ENCODE data around the gene ZNF618. TPM values are rescaled to one million over a fixed set of nuclear protein-coding genes. Genes with fewer than 3 reads are reported as not detected.

Gene ZNF618
- total RNA-seq, 2 experiments from 2014 or later, result not detected

DNA sequence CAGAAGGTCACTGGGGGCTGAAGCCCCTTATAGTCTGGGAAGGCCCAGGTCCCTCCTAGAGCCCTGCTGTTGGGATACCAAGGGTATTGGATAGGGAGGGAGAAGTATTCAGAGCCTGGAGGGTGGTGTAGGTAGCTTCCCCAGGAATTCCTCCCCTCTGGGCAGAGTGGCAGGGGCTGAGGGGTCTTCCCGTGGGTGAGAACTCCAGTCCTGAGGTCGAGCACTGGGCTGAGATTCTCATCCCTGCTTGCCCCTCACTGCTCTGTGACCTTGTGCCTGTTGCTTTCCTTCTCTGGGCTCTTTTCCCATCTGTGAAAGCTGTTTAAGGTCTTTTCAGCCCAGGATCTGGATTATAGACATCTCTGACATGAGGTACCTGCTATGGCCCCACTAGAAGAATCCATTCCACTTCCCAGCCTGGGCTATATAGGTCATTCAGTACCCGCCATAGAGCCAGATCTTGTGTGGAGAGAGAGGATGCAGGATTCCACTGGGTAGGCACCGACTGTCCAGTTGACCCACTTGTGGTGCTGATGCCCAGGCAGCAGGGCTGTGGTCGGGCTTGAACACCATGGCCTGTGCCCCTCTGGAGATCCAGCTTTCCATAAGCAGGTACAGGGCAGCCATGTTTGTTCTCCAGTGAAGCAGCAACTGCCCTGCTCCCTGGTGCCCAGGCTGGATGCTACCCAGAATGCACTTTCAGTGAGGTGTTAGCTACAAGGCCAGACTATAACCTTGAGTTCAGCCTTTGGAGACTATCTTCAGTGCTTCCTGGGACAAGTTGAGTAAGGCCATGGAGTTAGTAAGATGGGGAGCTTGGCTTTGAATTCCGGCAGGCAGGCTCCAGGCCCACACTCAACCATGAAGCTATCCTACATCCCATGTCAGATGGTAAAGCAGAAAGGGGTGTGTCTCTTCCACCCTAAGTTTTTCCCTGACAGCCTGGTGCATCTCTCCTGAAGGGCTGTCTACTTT lies 141.9 kb downstream of the ZNF618 start:
- Histone ChIP-seq H4K20me1 (ENCODE audit: insufficient read depth, low read length) (no peaks in the 10 kb centered on the region), H2AFZ (ENCODE audit: low read length) (no peak overlapping the region), H3K79me2 (ENCODE audit: insufficient read depth, low read depth, low read length) (no peaks in the 10 kb centered on the region), H3K9me2 (ENCODE audit: insufficient read depth, low read length) (no peaks in the 10 kb centered on the region), H3K27ac (ENCODE audit: low read depth, low read length, poor library complexity, severe bottlenecking) (no peak overlapping the region), H3K4me3 (ENCODE audit: low read depth, low read length, poor library complexity, severe bottlenecking) (no peak overlapping the region), H3K9me3 (ENCODE audit: low read length) (no peaks in the 10 kb centered on the region), H3K4me1 (ENCODE audit: insufficient read depth, low read length, poor library complexity, severe bottlenecking) (no peaks in the 10 kb centered on the region), H3K4me2 (ENCODE audit: low read length) (no peak overlapping the region), H3K36me3 (ENCODE audit: insufficient read depth, low read length) (no peaks in the 10 kb centered on the region)
- no TSS peak for BruUV-seq (replicated peaks)
- DNase-seq (ENCODE audit: low spot score), result no peak
- ChIA-PET POLR2A (interaction anchor here (1.3 kb wide), 1 partner anchor 15 kb away, joined by 3 read pairs; no protein-coding TSS in a partner anchor), CTCF (ENCODE audit: unreplicated experiment) (no interaction called here)
- intact Hi-C loops (cut with micrococcal nuclease; ENCODE audit: unreplicated experiment), result no loop called here
- no peak for TF ChIP-seq EZH2phosphoT487 (IDR thresholded peaks at IDR 0.05; ENCODE audit: borderline replicate concordance, low read depth, low read length)
- TF ChIP-seq, protein P1, sequence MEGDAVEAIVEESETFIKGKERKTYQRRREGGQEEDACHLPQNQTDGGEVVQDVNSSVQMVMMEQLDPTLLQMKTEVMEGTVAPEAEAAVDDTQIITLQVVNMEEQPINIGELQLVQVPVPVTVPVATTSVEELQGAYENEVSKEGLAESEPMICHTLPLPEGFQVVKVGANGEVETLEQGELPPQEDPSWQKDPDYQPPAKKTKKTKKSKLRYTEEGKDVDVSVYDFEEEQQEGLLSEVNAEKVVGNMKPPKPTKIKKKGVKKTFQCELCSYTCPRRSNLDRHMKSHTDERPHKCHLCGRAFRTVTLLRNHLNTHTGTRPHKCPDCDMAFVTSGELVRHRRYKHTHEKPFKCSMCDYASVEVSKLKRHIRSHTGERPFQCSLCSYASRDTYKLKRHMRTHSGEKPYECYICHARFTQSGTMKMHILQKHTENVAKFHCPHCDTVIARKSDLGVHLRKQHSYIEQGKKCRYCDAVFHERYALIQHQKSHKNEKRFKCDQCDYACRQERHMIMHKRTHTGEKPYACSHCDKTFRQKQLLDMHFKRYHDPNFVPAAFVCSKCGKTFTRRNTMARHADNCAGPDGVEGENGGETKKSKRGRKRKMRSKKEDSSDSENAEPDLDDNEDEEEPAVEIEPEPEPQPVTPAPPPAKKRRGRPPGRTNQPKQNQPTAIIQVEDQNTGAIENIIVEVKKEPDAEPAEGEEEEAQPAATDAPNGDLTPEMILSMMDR (conservative IDR thresholded peaks at IDR 0.05; ENCODE audit: low read length), result no peak

DNA sequence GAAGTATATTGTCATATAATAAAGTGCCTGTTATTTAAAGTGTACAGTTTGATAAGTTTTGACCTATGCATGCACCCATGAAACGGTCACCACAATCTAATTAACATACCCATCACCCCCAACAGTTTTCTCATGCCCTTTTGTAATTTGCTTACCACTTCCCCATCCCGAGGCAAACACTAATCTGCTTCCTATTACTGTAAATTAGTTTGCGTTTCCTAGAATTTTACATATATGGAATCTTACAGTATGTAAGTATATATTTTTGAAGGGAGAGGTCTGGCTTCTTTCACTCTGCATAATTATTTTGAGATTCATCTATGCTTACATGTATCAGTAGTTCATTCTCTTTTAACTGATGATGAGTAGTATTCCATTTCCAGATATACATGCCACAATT lies 145.5 kb downstream of the ZNF618 start:
- peaks cover 6% of the 10 kb centered on the region; the same call in 1 of the 2 replicates for H3K9me3 ChIP-seq (ENCODE audit: low read length)
- intact Hi-C loops (cut with micrococcal nuclease; ENCODE audit: unreplicated experiment), result no loop called here
- no peak overlapping the region for H3K27ac ChIP-seq (ENCODE audit: low read depth, low read length, poor library complexity, severe bottlenecking)
- BruUV-seq (replicated peaks), result no TSS peak
- TF ChIP-seq, protein P1 (conservative IDR thresholded peaks at IDR 0.05; ENCODE audit: low read length), result no peak
- TF ChIP-seq EZH2phosphoT487 (IDR thresholded peaks at IDR 0.05; ENCODE audit: borderline replicate concordance, low read depth, low read length), result no peak
- H4K20me1 ChIP-seq (ENCODE audit: insufficient read depth, low read length), result no peaks in the 10 kb centered on the region
- CTCF ChIA-PET (ENCODE audit: unreplicated experiment), result no interaction called here
- no peak for DNase-seq (ENCODE audit: low spot score)
- POLR2A ChIA-PET, result no interaction called here
- no peaks in the 10 kb centered on the region for H3K4me1 ChIP-seq (ENCODE audit: insufficient read depth, low read length, poor library complexity, severe bottlenecking)
- no peak overlapping the region for H3K4me2 ChIP-seq (ENCODE audit: low read length)
- no peaks in the 10 kb centered on the region for H3K9me2 ChIP-seq (ENCODE audit: insufficient read depth, low read length)
- H2AFZ ChIP-seq (ENCODE audit: low read length), result no peak overlapping the region
- H3K4me3 ChIP-seq (ENCODE audit: low read depth, low read length, poor library complexity, severe bottlenecking), result no peak overlapping the region
- H3K79me2 ChIP-seq (ENCODE audit: insufficient read depth, low read depth, low read length), result no peaks in the 10 kb centered on the region
- no peaks in the 10 kb centered on the region for H3K36me3 ChIP-seq (ENCODE audit: insufficient read depth, low read length)

DNA sequence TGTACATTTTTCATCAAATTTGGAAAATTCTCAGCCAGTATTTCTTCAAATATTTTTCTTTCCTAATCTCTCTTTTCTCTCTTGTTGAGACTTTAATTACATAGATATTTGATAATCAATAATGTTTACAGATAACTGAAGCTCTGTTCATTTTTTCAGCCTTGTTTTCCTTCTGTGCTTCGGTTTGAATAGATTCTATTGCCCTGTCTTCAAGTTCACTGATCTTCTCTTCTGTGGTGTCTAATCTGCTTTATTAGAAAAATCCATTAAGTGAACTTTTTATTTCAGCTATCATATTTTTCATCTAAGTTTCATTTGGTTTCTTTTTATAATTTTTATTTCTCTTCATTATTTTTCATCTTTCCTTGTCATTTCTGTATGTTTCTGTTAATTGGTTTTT lies 147.9 kb downstream of the ZNF618 start:
- H3K4me1 ChIP-seq (ENCODE audit: insufficient read depth, low read length, poor library complexity, severe bottlenecking), result no peaks in the 10 kb centered on the region
- H3K36me3 ChIP-seq (ENCODE audit: insufficient read depth, low read length), result no peaks in the 10 kb centered on the region
- H4K20me1 ChIP-seq (ENCODE audit: insufficient read depth, low read length), result no peaks in the 10 kb centered on the region
- no peak for TF ChIP-seq EZH2phosphoT487 (IDR thresholded peaks at IDR 0.05; ENCODE audit: borderline replicate concordance, low read depth, low read length)
- ChIA-PET CTCF (ENCODE audit: unreplicated experiment) (no interaction called here), POLR2A (no interaction called here)
- no peak for DNase-seq (ENCODE audit: low spot score)
- no peaks in the 10 kb centered on the region for H3K79me2 ChIP-seq (ENCODE audit: insufficient read depth, low read depth, low read length)
- peaks cover 6% of the 10 kb centered on the region; the same call in 1 of the 2 replicates for H3K9me3 ChIP-seq (ENCODE audit: low read length)
- H3K9me2 ChIP-seq (ENCODE audit: insufficient read depth, low read length), result no peaks in the 10 kb centered on the region
- no peak overlapping the region for H3K4me3 ChIP-seq (ENCODE audit: low read depth, low read length, poor library complexity, severe bottlenecking)
- H3K4me2 ChIP-seq (ENCODE audit: low read length), result no peak overlapping the region
- intact Hi-C loops (cut with micrococcal nuclease; ENCODE audit: unreplicated experiment), result no loop called here
- no TSS peak for BruUV-seq (replicated peaks)
- no peak overlapping the region for H2AFZ ChIP-seq (ENCODE audit: low read length)
- H3K27ac ChIP-seq (ENCODE audit: low read depth, low read length, poor library complexity, severe bottlenecking), result no peak overlapping the region
